ENCODE results near the gene TOM1L1.

GRCh38 chr17:54902611-54903010, 2.0 kb downstream of the TOM1L1 start:
- TF ChIP-seq RAD21 (IDR thresholded peaks at IDR 0.05; ENCODE audit: low read depth) (no peak), NFIC (IDR thresholded peaks at IDR 0.05) (no peak), CREB1 (IDR thresholded peaks at IDR 0.05; ENCODE audit: low read depth) (no peak), FOXM1 (IDR thresholded peaks at IDR 0.05; ENCODE audit: borderline replicate concordance, low read depth) (no peak), YY1 (IDR thresholded peaks at IDR 0.05; ENCODE audit: low read depth) (no peak), TEAD4 (IDR thresholded peaks at IDR 0.05) (no peak), EP300 (IDR thresholded peaks at IDR 0.05; ENCODE audit: borderline replicate concordance) (no peak), TAF1 (IDR thresholded peaks at IDR 0.05; ENCODE audit: low read depth) (no peak), REST (IDR thresholded peaks at IDR 0.05; ENCODE audit: low read depth) (no peak), ZBTB7A (IDR thresholded peaks at IDR 0.05; ENCODE audit: low read depth) (no peak), EGR1 (IDR thresholded peaks at IDR 0.05) (no peak)
